ENCODE measurements around the gene ALPP.

DNA sequence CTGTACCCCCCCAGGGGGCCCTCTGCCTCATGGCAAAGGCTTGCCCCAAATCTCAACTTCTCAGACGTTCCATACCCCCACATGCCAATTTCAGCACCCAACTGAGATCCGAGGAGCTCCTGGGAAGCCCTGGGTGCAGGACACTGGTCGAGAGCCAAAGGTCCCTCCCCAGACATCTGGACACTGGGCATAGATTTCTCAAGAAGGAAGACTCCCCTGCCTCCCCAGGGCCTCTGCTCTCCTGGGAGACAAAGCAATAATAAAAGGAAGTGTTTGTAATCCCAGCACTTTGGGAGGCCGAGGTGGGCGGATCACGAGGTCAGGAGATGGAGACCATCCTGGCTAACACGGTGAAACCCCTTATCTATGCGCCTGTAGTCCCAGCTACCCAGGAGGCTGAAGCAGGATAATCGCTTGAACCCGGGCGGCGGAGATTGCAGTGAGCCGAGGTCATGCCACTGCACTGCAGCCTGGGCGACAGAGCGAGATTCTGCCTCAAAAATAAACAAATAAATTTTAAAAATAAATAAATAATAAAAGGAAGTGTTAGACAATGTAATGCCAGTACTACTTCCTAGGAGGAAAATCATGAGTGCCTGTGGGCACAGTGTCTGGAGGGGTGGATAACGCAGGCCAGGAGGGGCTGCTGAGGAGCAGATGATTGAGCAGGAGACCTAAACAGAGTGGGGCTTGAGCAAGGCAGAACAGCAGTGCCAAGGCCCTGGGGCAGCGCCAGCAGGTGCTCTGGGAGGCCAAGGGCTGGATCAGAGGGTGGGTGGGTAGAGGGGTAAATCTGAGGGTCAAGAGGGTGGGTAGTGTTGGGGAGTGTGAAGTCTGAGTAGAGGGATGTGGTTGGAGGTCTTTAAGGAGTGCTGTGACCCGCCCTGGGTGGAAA lies 4.0 kb downstream of the ALPP start:
- TF ChIP-seq POLR2AphosphoS5 (IDR thresholded peaks at IDR 0.05; ENCODE audit: low read depth, low read length), result no peak
- no peak for TF ChIP-seq REST (IDR thresholded peaks at IDR 0.05; ENCODE audit: insufficient read depth in 1 of 2, low read depth in 2 of 2, low read length in 2 of 2)
- TF ChIP-seq TAF1 (IDR thresholded peaks at IDR 0.05; ENCODE audit: borderline replicate concordance, insufficient read depth, low read length), result no peak
- no peak for TF ChIP-seq SIN3A (IDR thresholded peaks at IDR 0.05; ENCODE audit: borderline replicate concordance, insufficient read depth, low read length)
- TF ChIP-seq FOXP2 (optimal IDR thresholded peaks at IDR 0.05; ENCODE audit: borderline replicate concordance, extremely low read depth, extremely low read length, insufficient read depth), result no peak
